IMR-90 (cell line): ENCODE measurements around the gene TMEM38A. TPM values are rescaled to one million over a fixed set of nuclear protein-coding genes. Genes with fewer than 3 reads are reported as not detected.

Source experiments
- ATAC-seq: fragments of 200-7000 bp; cut with Tn5 transposase; 2 replicates; pipeline ENCODE4 v1.9.1; 2020; ENCODE audit warnings: low read depth, mild to moderate bottlenecking, moderate library complexity
- BruUV-seq: library from RNA; stranded (reverse); fragments of 400-500 nt; replicated peaks from 2 replicates; lab custom pipeline; 2021; lab: Mats Ljungman, UMichigan
- CTCF ChIA-PET: fragments of 300-600 bp; formaldehyde crosslinking; extraction: SDS; loops from one replicate; lab custom pipeline; 2021; ENCODE audit warnings: antibody characterized with exemption; lab: Yijun Ruan, JAX
- POLR2A ChIA-PET: fragments of 300-600 bp; sonication (Branson Sonifier 250); formaldehyde crosslinking; loops from one replicate; lab custom pipeline; 2022; ENCODE audit warnings: antibody characterized with exemption; ENCODE audit not compliant: unreplicated experiment; lab: Charles Lee
- DNase-seq: peaks from one replicate; pipeline ENCODE4 v3.0.0; 2013
- H2AFZ ChIP-seq: replicated peaks from 2 replicates; pipeline ENCODE3; 2013; ENCODE audit warnings: low read length, mild to moderate bottlenecking; ENCODE audit not compliant: poor library complexity
- H2AK5ac ChIP-seq: 2 replicates; pipeline ENCODE4 v1.6.1; 2013; ENCODE audit warnings: low read depth, low read length, inconsistent platforms
- H2AK9ac ChIP-seq: replicated peaks from 2 replicates; pipeline ENCODE3; 2013; ENCODE audit warnings: mild to moderate bottlenecking, low read depth, low read length, moderate library complexity; ENCODE audit not compliant: poor library complexity
- H2BK120ac ChIP-seq: 2 replicates; pipeline ENCODE4 v1.6.1; 2013; ENCODE audit warnings: low read depth, low read length, inconsistent platforms
- H2BK15ac ChIP-seq: 3 replicates; pipeline ENCODE4 v1.6.1; 2013; ENCODE audit warnings: low read depth, low read length, inconsistent platforms
- H2BK20ac ChIP-seq: 2 replicates; pipeline ENCODE4 v1.6.1; 2013; ENCODE audit warnings: low read depth, mild to moderate bottlenecking, inconsistent platforms, low read length, moderate library complexity
- H2BK5ac ChIP-seq: 2 replicates; pipeline ENCODE4 v1.6.1; 2013; ENCODE audit warnings: mild to moderate bottlenecking, low read depth, low read length, inconsistent platforms; ENCODE audit not compliant: poor library complexity, severe bottlenecking
- H3K14ac ChIP-seq: replicated peaks from 2 replicates; pipeline ENCODE4 v1.6.1; 2013; ENCODE audit warnings: low read depth, low read length, inconsistent platforms
- H3K18ac ChIP-seq: 2 replicates; pipeline ENCODE4 v1.6.1; 2013; ENCODE audit warnings: low read depth, low read length, control low read depth
- H3K23ac ChIP-seq: 2 replicates; pipeline ENCODE4 v1.6.1; 2013; ENCODE audit warnings: low read depth, low read length, inconsistent platforms
- H3K27ac ChIP-seq: 2 replicates; pipeline ENCODE4 v1.5.1; 2013; ENCODE audit warnings: mild to moderate bottlenecking, control low read depth, low read length; ENCODE audit not compliant: insufficient read depth
- H3K27me3 ChIP-seq: 2 replicates; pipeline ENCODE4 v1.6.1; 2013; ENCODE audit warnings: low read length; ENCODE audit not compliant: control insufficient read depth, insufficient read depth
- H3K36me3 ChIP-seq: 2 replicates; pipeline ENCODE4 v1.6.1; 2013; ENCODE audit warnings: low read length, mixed read lengths; ENCODE audit not compliant: control insufficient read depth, insufficient read depth
- H3K4ac ChIP-seq: 2 replicates; pipeline ENCODE4 v1.6.1; 2013; ENCODE audit warnings: low read depth, low read length, inconsistent platforms
- H3K4me1 ChIP-seq: 2 replicates; pipeline ENCODE4 v1.6.1; 2013; ENCODE audit warnings: low read length, mixed read lengths; ENCODE audit not compliant: control insufficient read depth, insufficient read depth
- H3K4me2 ChIP-seq: 2 replicates; pipeline ENCODE4 v1.6.1; 2013; ENCODE audit warnings: low read depth, mild to moderate bottlenecking, control low read depth, low read length, moderate library complexity
- H3K4me3 ChIP-seq: 2 replicates; pipeline ENCODE4 v1.5.1; 2013; ENCODE audit warnings: low read depth, mild to moderate bottlenecking, control low read depth, low read length, moderate library complexity; ENCODE audit not compliant: insufficient read depth
- H3K56ac ChIP-seq: 2 replicates; pipeline ENCODE4 v1.6.1; 2013; ENCODE audit warnings: low read length, inconsistent platforms; ENCODE audit not compliant: insufficient read depth; ENCODE audit errors: extremely low read depth
- H3K79me1 ChIP-seq, 2 experiments: 2 replicates each; pipeline ENCODE4 v1.6.1; 2013; ENCODE audit warnings: low read length in 2 of 2, inconsistent platforms in 1 of 2, low read depth in 1 of 2
- H3K9ac ChIP-seq: 2 replicates; pipeline ENCODE4 v1.6.1; 2013; ENCODE audit warnings: low read depth, low read length, control low read depth
- H3K9me1 ChIP-seq: 2 replicates; pipeline ENCODE4 v1.6.1; 2013; ENCODE audit warnings: low read length, inconsistent platforms; ENCODE audit not compliant: insufficient read depth
- H3K9me3 ChIP-seq: 2 replicates; pipeline ENCODE4 v1.6.1; 2013; ENCODE audit warnings: low read length; ENCODE audit not compliant: control insufficient read depth, insufficient read depth
- H4K20me1 ChIP-seq: 2 replicates; pipeline ENCODE4 v1.6.1; 2013; ENCODE audit warnings: low read length, inconsistent platforms; ENCODE audit not compliant: insufficient read depth
- H4K5ac ChIP-seq: 2 replicates; pipeline ENCODE4 v1.6.1; 2013; ENCODE audit warnings: mild to moderate bottlenecking, low read depth, low read length, control low read depth
- H4K8ac ChIP-seq, 2 experiments: 2 replicates each; pipeline ENCODE4 v1.6.1; 2013; ENCODE audit warnings: low read depth in 2 of 2, low read length in 2 of 2, control low read depth in 1 of 2, inconsistent platforms in 1 of 2
- H4K91ac ChIP-seq: 2 replicates; pipeline ENCODE4 v1.6.1; 2013; ENCODE audit warnings: low read depth, low read length, inconsistent platforms; ENCODE audit not compliant: insufficient read depth
- BHLHE40 ChIP-seq: fragments of 150-350 bp; IDR thresholded peaks from 2 replicates; pipeline ENCODE4 v1.6.1; 2016; ENCODE audit warnings: mild to moderate bottlenecking, low read depth, low read length
- CEBPB ChIP-seq: IDR thresholded peaks from 2 replicates; pipeline ENCODE4 v1.6.1; 2012; ENCODE audit warnings: low read depth, low read length, improper control_type of control experiment
- CHD1 ChIP-seq: IDR thresholded peaks from 2 replicates; pipeline ENCODE4 v1.6.1; 2012; ENCODE audit warnings: low read depth, low read length, improper control_type of control experiment
- FOS ChIP-seq: fragments of 150-350 bp; IDR thresholded peaks from 2 replicates; pipeline ENCODE4 v1.6.1; 2016; ENCODE audit warnings: low read depth, low read length
- MAZ ChIP-seq: IDR thresholded peaks from 2 replicates; pipeline ENCODE4 v1.6.1; 2012; ENCODE audit warnings: low read depth, mild to moderate bottlenecking, low read length, improper control_type of control experiment, moderate library complexity, borderline replicate concordance
- RAD21 ChIP-seq: IDR thresholded peaks from 2 replicates; pipeline ENCODE4 v1.6.1; 2012; ENCODE audit warnings: low read length, improper control_type of control experiment
- RCOR1 ChIP-seq: IDR thresholded peaks from 2 replicates; pipeline ENCODE4 v1.6.1; 2012; ENCODE audit warnings: mild to moderate bottlenecking, low read length, improper control_type of control experiment; ENCODE audit not compliant: insufficient replicate concordance
- RFX5 ChIP-seq: IDR thresholded peaks from 2 replicates; pipeline ENCODE4 v1.8.0; 2012; ENCODE audit warnings: low read depth, mild to moderate bottlenecking, low read length, moderate library complexity
- SMC3 ChIP-seq: fragments of 150-350 bp; IDR thresholded peaks from 2 replicates; pipeline ENCODE4 v1.6.1; 2016; ENCODE audit warnings: low read depth, mild to moderate bottlenecking, antibody characterized with exemption, low read length, moderate library complexity
- WGBS, 2 experiments: methylation state at CpG; one replicate each; pipeline versions ENCODE4 v1.1.5 to v1.1.7; 2013; ENCODE audit warnings: missing lambda C conversion rate in 2 of 2; ENCODE audit not compliant: insufficient read length in 1 of 2; ENCODE audit errors: extremely low coverage in 2 of 2; 5-methylcytosine and 5-hydroxymethylcytosine counted together
- dilution Hi-C: fragments of 300-500 bp; cut with HindIII; formaldehyde crosslinking; loops from one replicate; pipeline ENCODE4 v1.14.3; 2018; ENCODE audit warnings: low sequenced_read_pairs; ENCODE audit not compliant: unreplicated experiment
- in situ Hi-C: fragments of 300-500 bp; cut with MboI; formaldehyde crosslinking; loops from 3 replicates; pipeline ENCODE4 v1.14.3; 2019; ENCODE audit warnings: low sequenced_read_pairs, inconsistent platforms, mixed read lengths
- intact Hi-C: fragments of 100-400 bp; cut with micrococcal nuclease; formaldehyde crosslinking; loops from 2 replicates; pipeline ENCODE4 v1.10.0; 2022
- polyA plus RNA-seq, 3 experiments: library from polyadenylated mRNA; depleted of rRNA; stranded (reverse); fragments of >200 nt; gene quantifications; 2 replicates each; pipeline ENCODE4 v1.2.3, GENCODE V29; 2012; ENCODE audit warnings: low replicate concordance in 1 of 3
- total RNA-seq: library from RNA; depleted of rRNA; stranded (reverse); fragments of >200 nt; gene quantifications from 2 replicates; pipeline ENCODE4 v1.2.3, GENCODE V29; 2012
- TF ChIP-seq, protein P1 (sequence below): fragments of 150-350 bp; IDR thresholded peaks from 2 replicates; pipeline ENCODE4 v1.6.1; 2016; ENCODE audit warnings: low read depth, mild to moderate bottlenecking, low read length, moderate library complexity, borderline replicate concordance
- TF ChIP-seq, protein P2 (sequence below): fragments of 150-350 bp; IDR thresholded peaks from 2 replicates; pipeline ENCODE4 v1.6.1; 2017; ENCODE audit warnings: mild to moderate bottlenecking, antibody characterized with exemption, low read length, low read depth

TMEM38A gene
- total and polyA plus RNA-seq, 2 of the 4 experiments (the other 2 are of a cell fraction), result 1.3 to 2.0 TPM

DNA sequence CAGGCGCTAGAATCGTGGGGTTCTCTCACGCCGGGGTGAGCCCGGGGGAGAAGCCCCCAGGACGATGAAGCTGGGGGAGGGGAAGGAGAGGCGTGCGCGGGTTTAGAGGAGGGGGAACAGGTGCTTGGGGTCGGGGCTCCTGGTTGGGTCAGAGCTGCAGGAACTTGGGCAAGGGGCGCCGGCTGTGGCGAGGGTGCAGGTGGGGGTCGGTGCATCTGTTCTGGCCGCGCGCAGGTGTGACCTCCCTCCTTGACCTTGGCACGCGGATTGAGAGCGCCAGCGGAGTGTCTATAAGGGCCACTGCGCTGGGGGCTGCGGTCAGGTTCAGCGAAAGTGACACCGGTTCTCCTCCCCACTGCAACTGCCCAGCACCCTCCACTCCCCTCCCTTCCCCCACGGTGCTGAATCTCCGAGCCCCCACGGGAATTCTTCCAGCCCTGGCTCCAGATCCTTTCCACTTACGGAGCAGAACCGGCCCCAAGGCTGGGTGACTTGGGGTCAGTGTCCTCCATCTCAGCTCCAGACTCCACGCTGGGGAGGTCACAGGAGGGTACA lies 618 bp downstream of the TMEM38A start (continued):
- TF ChIP-seq, protein P1, sequence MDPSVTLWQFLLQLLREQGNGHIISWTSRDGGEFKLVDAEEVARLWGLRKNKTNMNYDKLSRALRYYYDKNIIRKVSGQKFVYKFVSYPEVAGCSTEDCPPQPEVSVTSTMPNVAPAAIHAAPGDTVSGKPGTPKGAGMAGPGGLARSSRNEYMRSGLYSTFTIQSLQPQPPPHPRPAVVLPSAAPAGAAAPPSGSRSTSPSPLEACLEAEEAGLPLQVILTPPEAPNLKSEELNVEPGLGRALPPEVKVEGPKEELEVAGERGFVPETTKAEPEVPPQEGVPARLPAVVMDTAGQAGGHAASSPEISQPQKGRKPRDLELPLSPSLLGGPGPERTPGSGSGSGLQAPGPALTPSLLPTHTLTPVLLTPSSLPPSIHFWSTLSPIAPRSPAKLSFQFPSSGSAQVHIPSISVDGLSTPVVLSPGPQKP, result no peak
- TF ChIP-seq SMC3, result no peak

- no peak overlapping the region for H3K9ac ChIP-seq
- POLR2A ChIA-PET, result no interaction called here
- H3K23ac ChIP-seq, result no peak overlapping the region
- no peak overlapping the region for H3K4me2 ChIP-seq
- no peaks in the 10 kb centered on the region for H3K27me3 ChIP-seq
- H4K20me1 ChIP-seq, result no peaks in the 10 kb centered on the region
- in situ Hi-C loops (no loop called here), dilution Hi-C loops (no loop called here), intact Hi-C loops (no loop called here)
- H3K18ac ChIP-seq, result no peak overlapping the region
- no peaks in the 10 kb centered on the region for H3K4me1 ChIP-seq
- WGBS, 2 experiments, result no CpG with 5 or more reads among the region's 5 CpGs
- no peak overlapping the region for H2BK120ac ChIP-seq
- no peak overlapping the region for H2AFZ ChIP-seq
- CTCF ChIA-PET, result no interaction called here
- H2AK5ac ChIP-seq, result no peak overlapping the region
- H2BK20ac ChIP-seq, result no peak overlapping the region
- H2BK5ac ChIP-seq, result no peak overlapping the region
- DNase-seq, result no peak
- H3K79me1 ChIP-seq, result no peaks in the 10 kb centered on the region
- no peak overlapping the region for H3K14ac ChIP-seq
- H4K8ac ChIP-seq, result no peak overlapping the region
- H3K27ac ChIP-seq, result no peak overlapping the region
- no peak overlapping the region for H3K4ac ChIP-seq
- H3K56ac ChIP-seq, result no peak overlapping the region
- H2BK15ac ChIP-seq, result no peak overlapping the region
- no TSS peak for BruUV-seq
- no peak overlapping the region for H4K91ac ChIP-seq
- no peaks in the 10 kb centered on the region for H3K9me3 ChIP-seq
- H2AK9ac ChIP-seq, result no peak overlapping the region
- H3K4me3 ChIP-seq, result no peak overlapping the region
- ATAC-seq, result no peak
- H3K36me3 ChIP-seq, result no peaks in the 10 kb centered on the region
- no peak overlapping the region for H4K5ac ChIP-seq
- no peaks in the 10 kb centered on the region for H3K9me1 ChIP-seq
- no peak for TF ChIP-seq RCOR1
- TF ChIP-seq MAZ, result no peak
- TF ChIP-seq SMC3, result no peak
- TF ChIP-seq FOS, result no peak
- TF ChIP-seq RAD21, result no peak
- no peak for TF ChIP-seq RFX5
- TF ChIP-seq, protein P2, sequence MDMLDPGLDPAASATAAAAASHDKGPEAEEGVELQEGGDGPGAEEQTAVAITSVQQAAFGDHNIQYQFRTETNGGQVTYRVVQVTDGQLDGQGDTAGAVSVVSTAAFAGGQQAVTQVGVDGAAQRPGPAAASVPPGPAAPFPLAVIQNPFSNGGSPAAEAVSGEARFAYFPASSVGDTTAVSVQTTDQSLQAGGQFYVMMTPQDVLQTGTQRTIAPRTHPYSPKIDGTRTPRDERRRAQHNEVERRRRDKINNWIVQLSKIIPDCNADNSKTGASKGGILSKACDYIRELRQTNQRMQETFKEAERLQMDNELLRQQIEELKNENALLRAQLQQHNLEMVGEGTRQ, result no peak
- no peak for TF ChIP-seq CHD1
- TF ChIP-seq, protein P1, result no peak
- TF ChIP-seq CEBPB, result no peak
- TF ChIP-seq BHLHE40, result no peak
These were observed 7.2 kb downstream of the TMEM38A start for GRCh38 chr19:16668176-16668575.
